NB4 (cell line): Measurements from ENCODE around the gene HDAC1.

Experiments
- CTCF ChIP-seq: IDR thresholded peaks from one replicate; pipeline ENCODE4 v1.5.1; 2012; ENCODE audit warnings: low read depth, low read length
- MAX ChIP-seq: IDR thresholded peaks from 2 replicates; pipeline ENCODE4 v1.6.1; 2011; ENCODE audit warnings: low read depth, low read length

- TF ChIP-seq MAX (no peak), CTCF (no peak)
These were observed 18.3 kb upstream of the HDAC1 start for GRCh38 chr1:32273391-32274208.
